ENCODE data around the gene GNAQ. TPM values are rescaled to one million over a fixed set of nuclear protein-coding genes. Genes with fewer than 3 reads are reported as not detected.

GNAQ gene
- total and polyA plus RNA-seq, 2 donors (not counting 1 experiment from before 2014, with no cell fraction given), result 0.60 to 1.4 TPM

DNA sequence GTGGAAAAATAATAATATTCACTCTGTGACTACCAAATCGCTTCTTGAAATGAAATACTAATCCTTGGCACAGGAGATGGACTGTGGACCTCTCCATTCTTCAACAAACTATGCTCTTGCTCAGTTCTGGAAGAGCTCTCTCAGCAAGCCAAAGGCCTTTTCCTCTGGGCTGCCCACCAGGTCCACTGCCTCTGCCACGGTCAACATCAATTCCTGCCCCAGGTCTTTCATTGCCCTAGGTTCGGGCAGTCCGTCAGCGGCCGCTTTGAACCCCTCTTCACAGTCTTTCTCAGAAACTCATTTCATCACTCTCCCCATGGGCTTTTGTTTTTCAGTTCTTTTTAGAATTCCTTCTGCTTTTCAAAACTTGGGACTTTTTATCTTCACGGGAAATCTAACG, 64.9 kb downstream of the GNAQ start:
- POLR2A ChIA-PET, result no interaction called here
- H3K27ac Mint-ChIP-seq, result no peak overlapping the region
- ATAC-seq (ENCODE audit: low read depth), result no peak

DNA sequence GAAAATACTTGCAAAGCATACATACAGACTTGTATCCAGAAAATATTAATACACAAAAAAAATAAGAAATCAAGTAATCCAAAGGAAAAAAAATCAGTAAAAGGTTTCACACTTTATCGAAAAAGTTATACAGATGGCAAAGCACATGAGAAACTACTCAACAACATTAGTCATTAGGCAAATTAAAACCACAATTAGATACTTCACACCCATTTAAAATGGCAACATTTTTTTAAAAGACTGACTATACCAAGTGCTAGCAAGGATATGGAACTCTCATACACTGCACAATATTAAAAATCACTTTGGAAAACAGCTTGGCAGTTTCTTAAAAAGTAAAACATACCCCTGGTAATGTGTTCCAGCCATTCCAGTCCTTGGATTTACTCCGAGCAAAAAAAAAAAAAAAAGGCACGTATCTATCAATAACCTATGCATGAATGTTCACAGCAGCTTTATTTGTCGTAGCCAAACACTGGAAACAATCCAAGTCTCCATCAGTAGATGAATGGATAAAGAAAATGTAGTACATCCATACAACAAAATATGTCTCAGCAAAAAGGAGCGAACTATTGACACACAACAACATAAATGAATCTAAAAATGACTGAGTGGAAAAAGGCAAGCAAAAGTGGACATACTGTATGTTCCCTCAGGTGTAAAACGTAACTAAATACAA, 66.0 kb downstream of the GNAQ start:
- no peak overlapping the region for H3K4me3 ChIP-seq (ENCODE audit: control extremely low read depth in 1 of 5, extremely low read depth in 1 of 5, insufficient read depth in 1 of 5, low read depth in 2 of 5, low read length in 4 of 5)
- ChIA-PET CTCF (no interaction called here), POLR2A (no interaction called here)
- Mint-ChIP-seq H3K9me3 (ENCODE audit: insufficient read depth) (no peaks in the 10 kb centered on the region), H3K27ac (no peak overlapping the region), H3K4me1 (no peaks in the 10 kb centered on the region), H3K4me3 (no peak overlapping the region), H3K27me3 (peaks cover 29% of the 10 kb centered on the region)
- no peak overlapping the region for H3K9ac ChIP-seq (ENCODE audit: low read length)
- H3K4me1 ChIP-seq (ENCODE audit: control insufficient read depth in 2 of 2, insufficient read depth in 2 of 2, low read length in 2 of 2), result no peaks in the 10 kb centered on the region
- ATAC-seq (ENCODE audit: low read depth) (no peak), DNase-seq (no peak)
- no peaks in the 10 kb centered on the region for H3K9me3 ChIP-seq (ENCODE audit: control extremely low read depth in 1 of 3, control insufficient read depth in 2 of 3, insufficient read depth in 1 of 3, low read length in 2 of 3)
- H4K20me1 ChIP-seq (ENCODE audit: control insufficient read depth, insufficient read depth, low read length, poor library complexity, severe bottlenecking), result no peaks in the 10 kb centered on the region
- 100% methylated on average over 2 of the region's 6 CpGs for WGBS (ENCODE audit: insufficient coverage)
- no peak overlapping the region for H2AFZ ChIP-seq (ENCODE audit: insufficient read depth, low read depth, low read length, poor library complexity, severe bottlenecking)
- H3K27me3 ChIP-seq (replicated peaks in 1 of 4; ENCODE audit: control extremely low read depth in 1 of 4, control insufficient read depth in 3 of 4, insufficient read depth in 4 of 4, low read length in 3 of 4), result peaks cover 0 to 3% (median 0%) of the 10 kb centered on the region in 4 experiments
- no peak overlapping the region for H3K4me2 ChIP-seq (replicated peaks; ENCODE audit: low read depth, low read length, poor library complexity, severe bottlenecking)
- intact Hi-C loops (cut with micrococcal nuclease), result no loop called here
- TF ChIP-seq, protein P1, sequence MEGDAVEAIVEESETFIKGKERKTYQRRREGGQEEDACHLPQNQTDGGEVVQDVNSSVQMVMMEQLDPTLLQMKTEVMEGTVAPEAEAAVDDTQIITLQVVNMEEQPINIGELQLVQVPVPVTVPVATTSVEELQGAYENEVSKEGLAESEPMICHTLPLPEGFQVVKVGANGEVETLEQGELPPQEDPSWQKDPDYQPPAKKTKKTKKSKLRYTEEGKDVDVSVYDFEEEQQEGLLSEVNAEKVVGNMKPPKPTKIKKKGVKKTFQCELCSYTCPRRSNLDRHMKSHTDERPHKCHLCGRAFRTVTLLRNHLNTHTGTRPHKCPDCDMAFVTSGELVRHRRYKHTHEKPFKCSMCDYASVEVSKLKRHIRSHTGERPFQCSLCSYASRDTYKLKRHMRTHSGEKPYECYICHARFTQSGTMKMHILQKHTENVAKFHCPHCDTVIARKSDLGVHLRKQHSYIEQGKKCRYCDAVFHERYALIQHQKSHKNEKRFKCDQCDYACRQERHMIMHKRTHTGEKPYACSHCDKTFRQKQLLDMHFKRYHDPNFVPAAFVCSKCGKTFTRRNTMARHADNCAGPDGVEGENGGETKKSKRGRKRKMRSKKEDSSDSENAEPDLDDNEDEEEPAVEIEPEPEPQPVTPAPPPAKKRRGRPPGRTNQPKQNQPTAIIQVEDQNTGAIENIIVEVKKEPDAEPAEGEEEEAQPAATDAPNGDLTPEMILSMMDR (IDR thresholded peaks at IDR 0.05), result no peak
- TF ChIP-seq EZH2 (IDR thresholded peaks at IDR 0.05; ENCODE audit: borderline replicate concordance, insufficient read depth, low read depth, low read length, poor library complexity, severe bottlenecking), result no peak
- no peaks in the 10 kb centered on the region for H3K79me2 ChIP-seq (ENCODE audit: control insufficient read depth, insufficient read depth, low read length)
- H3K27ac ChIP-seq (ENCODE audit: low read length in 2 of 2), result no peak overlapping the region
- H3K36me3 ChIP-seq (replicated peaks in 1 of 2; ENCODE audit: control extremely low read depth in 1 of 2, control insufficient read depth in 1 of 2, extremely low read depth in 1 of 2, insufficient read depth in 2 of 2, low read length in 1 of 2), result no peaks in the 10 kb centered on the region

More for the DNA sequence above, 64.9 kb downstream of the GNAQ start:
- H3K4me1 Mint-ChIP-seq, result no peaks in the 10 kb centered on the region
- Histone ChIP-seq H4K20me1 (ENCODE audit: control insufficient read depth, insufficient read depth, low read length, poor library complexity, severe bottlenecking) (no peaks in the 10 kb centered on the region), H3K79me2 (ENCODE audit: control insufficient read depth, insufficient read depth, low read length) (no peaks in the 10 kb centered on the region), H3K9me3 (ENCODE audit: control extremely low read depth in 1 of 3, control insufficient read depth in 2 of 3, insufficient read depth in 1 of 3, low read length in 2 of 3) (no peaks in the 10 kb centered on the region), H3K9ac (ENCODE audit: low read length) (no peak overlapping the region), H3K27ac (ENCODE audit: low read length in 2 of 2) (no peak overlapping the region), H3K36me3 (replicated peaks in 1 of 2; ENCODE audit: control extremely low read depth in 1 of 2, control insufficient read depth in 1 of 2, extremely low read depth in 1 of 2, insufficient read depth in 2 of 2, low read length in 1 of 2) (no peaks in the 10 kb centered on the region), H2AFZ (ENCODE audit: insufficient read depth, low read depth, low read length, poor library complexity, severe bottlenecking) (no peak overlapping the region), H3K4me3 (ENCODE audit: control extremely low read depth in 1 of 5, extremely low read depth in 1 of 5, insufficient read depth in 1 of 5, low read depth in 2 of 5, low read length in 4 of 5) (no peak overlapping the region), H3K4me1 (ENCODE audit: control insufficient read depth in 2 of 2, insufficient read depth in 2 of 2, low read length in 2 of 2) (no peaks in the 10 kb centered on the region), H3K27me3 (replicated peaks in 1 of 4; ENCODE audit: control extremely low read depth in 1 of 4, control insufficient read depth in 3 of 4, insufficient read depth in 4 of 4, low read length in 3 of 4) (peaks cover 0 to 3% (median 0%) of the 10 kb centered on the region in 4 experiments), H3K4me2 (replicated peaks; ENCODE audit: low read depth, low read length, poor library complexity, severe bottlenecking) (no peak overlapping the region)
- H3K4me3 Mint-ChIP-seq, result no peak overlapping the region
- H3K27me3 Mint-ChIP-seq, result peaks cover 25% of the 10 kb centered on the region
- DNase-seq, result no peak
- CTCF ChIA-PET, result no interaction called here
- H3K9me3 Mint-ChIP-seq (ENCODE audit: insufficient read depth), result no peaks in the 10 kb centered on the region
- WGBS (ENCODE audit: insufficient coverage), result 98% methylated on average over 6 of the region's 8 CpGs
- no peak for TF ChIP-seq EZH2 (IDR thresholded peaks at IDR 0.05; ENCODE audit: borderline replicate concordance, insufficient read depth, low read depth, low read length, poor library complexity, severe bottlenecking)
- TF ChIP-seq, protein P1 (IDR thresholded peaks at IDR 0.05), result no peak
- intact Hi-C loops (cut with micrococcal nuclease), result no loop called here

Data from B cell (primary cell).